C4-2B (cell line): Measurements from ENCODE around the gene KIF13A.
A peak's percentile ranks its signal among the peaks of the same experiment; 100 is the strongest.

Source experiments
- H3K27ac ChIP-seq: fragments of 450-650 bp; 2 replicates; pipeline ENCODE4 v1.5.1; 2017
- CTCF ChIP-seq: fragments of 450-650 bp; conservative IDR thresholded peaks from 2 replicates; pipeline ENCODE4 v1.5.1; 2017; ENCODE audit warnings: mild to moderate bottlenecking
- ZFX ChIP-seq: fragments of 450-650 bp; IDR thresholded peaks from 2 replicates; pipeline ENCODE4 v1.6.1; 2017

The KIF13A gene

GRCh38 chr6:17987447-17987696 lies at the start of gene KIF13A:
Gene KIF13A (minus strand): TSS chr6:17987635. CDS start chr6:17987463, 172 bp downstream.
- no peak for TF ChIP-seq CTCF
- TF ChIP-seq ZFX, result no peak
- H3K27ac ChIP-seq, result peak within 1 kb of the TSS; percentile 90

GRCh38 chr6:18036781-18037180 lies 49.3 kb upstream of the KIF13A start:
- TF ChIP-seq CTCF, result no peak
- no peak for TF ChIP-seq ZFX

GRCh38 chr6:18035330-18035854 lies 48.0 kb upstream of the KIF13A start:
- no peak overlapping the region for H3K27ac ChIP-seq
- TF ChIP-seq ZFX (no peak), CTCF (no peak)

More at GRCh38 chr6:18036781-18037180, 49.3 kb upstream of the KIF13A start:
- H3K27ac ChIP-seq, result no peak overlapping the region

- no peak overlapping the region for H3K27ac ChIP-seq
- TF ChIP-seq ZFX, result no peak
- no peak for TF ChIP-seq CTCF
These were observed 47.4 kb upstream of the KIF13A start for GRCh38 chr6:18034798-18035202.

- no peak overlapping the region for H3K27ac ChIP-seq
- no peak for TF ChIP-seq CTCF
These were observed 44.3 kb upstream of the KIF13A start for GRCh38 chr6:18031680-18032256.

- TF ChIP-seq CTCF (no peak), ZFX (no peak)
- no peak overlapping the region for H3K27ac ChIP-seq
These were observed 43.8 kb upstream of the KIF13A start for GRCh38 chr6:18031189-18031588.

GRCh38 chr6:18028332-18028731 lies 40.9 kb upstream of the KIF13A start:
- no peak for TF ChIP-seq CTCF
- no peak for TF ChIP-seq ZFX
- no peak overlapping the region for H3K27ac ChIP-seq
